ENCODE data around the gene GIT2.

The GIT2 gene

GRCh38 chr12:109927622-109928021, 68.5 kb downstream of the GIT2 start:
- H2BK120ac ChIP-seq (ENCODE audit: low read depth, low read length): no peak overlapping the region
- H3K4ac ChIP-seq (ENCODE audit: low read depth in 1 of 2, low read length in 2 of 2): no peak overlapping the region
- WGBS: 47% methylated on average over 7 of the region's 8 CpGs
- H3K23ac ChIP-seq (ENCODE audit: low read length in 2 of 2): no peak overlapping the region
- no peak overlapping the region for H4K91ac ChIP-seq (ENCODE audit: low read length)
- H3K79me1 ChIP-seq (replicated peaks; ENCODE audit: low read length, poor library complexity, severe bottlenecking): peaks cover 1% of the 10 kb centered on the region
- peak; percentile 57 for DNase-seq
- no peak overlapping the region for H4K8ac ChIP-seq (ENCODE audit: low read length)
- no peak overlapping the region for H3K14ac ChIP-seq (ENCODE audit: low read length in 2 of 2)
- no peak overlapping the region for H2BK5ac ChIP-seq (ENCODE audit: low read depth, low read length, poor library complexity, severe bottlenecking)
- H2BK12ac ChIP-seq (ENCODE audit: low read length in 2 of 2): no peak overlapping the region
- no peak overlapping the region for H2BK15ac ChIP-seq (ENCODE audit: low read depth, poor library complexity, severe bottlenecking)
- no peak overlapping the region for H3K4me3 ChIP-seq (ENCODE audit: insufficient read depth in 1 of 2, low read depth in 1 of 2, low read length in 2 of 2)
- no peak overlapping the region for H3K4me2 ChIP-seq (ENCODE audit: low read length, poor library complexity, severe bottlenecking)
- no peak overlapping the region for H3K27ac ChIP-seq (ENCODE audit: low read length, poor library complexity, severe bottlenecking)
- no peaks in the 10 kb centered on the region for H3K9me3 ChIP-seq (ENCODE audit: control insufficient read depth, low read length)
- H2AK5ac ChIP-seq (ENCODE audit: low read length, severe bottlenecking): no peak overlapping the region
- no peak overlapping the region for H2AFZ ChIP-seq (ENCODE audit: low read depth, low read length)
- peaks cover 2% of the 10 kb centered on the region for H3K4me1 ChIP-seq (ENCODE audit: control insufficient read depth, insufficient read depth, low read depth, low read length)
- H3K27me3 ChIP-seq (ENCODE audit: control insufficient read depth in 1 of 2, insufficient read depth in 1 of 2, low read length in 2 of 2): no peaks in the 10 kb centered on the region
- no peak overlapping the region for H3K9ac ChIP-seq (ENCODE audit: low read length)
- no peak overlapping the region for H3K18ac ChIP-seq (ENCODE audit: low read depth in 1 of 2, low read length in 2 of 2)
- peaks cover 62 to 65% of the 10 kb centered on the region in 2 experiments for H3K36me3 ChIP-seq (ENCODE audit: control insufficient read depth in 1 of 2, insufficient read depth in 2 of 2, low read depth in 1 of 2, low read length in 2 of 2)

- no peak overlapping the region for H3K18ac ChIP-seq (ENCODE audit: low read depth in 1 of 2, low read length in 2 of 2)
- WGBS: 91% methylated on average over 11 of the region's 11 CpGs
- H3K14ac ChIP-seq (ENCODE audit: low read length in 2 of 2): no peak overlapping the region
These were observed 69.5 kb downstream of the GIT2 start for GRCh38 chr12:109926488-109927210.

GRCh38 chr12:109926016-109926415, 70.2 kb downstream of the GIT2 start:
- no peak overlapping the region for H3K9ac ChIP-seq (ENCODE audit: low read length)
- H4K91ac ChIP-seq (ENCODE audit: low read length): no peak overlapping the region
- H2BK120ac ChIP-seq (ENCODE audit: low read depth, low read length): no peak overlapping the region
- H3K23ac ChIP-seq (ENCODE audit: low read length in 2 of 2): peak overlapping the region in 1 of 2 experiments; percentile 27
- H3K4ac ChIP-seq (ENCODE audit: low read depth in 1 of 2, low read length in 2 of 2): no peak overlapping the region
- no peak overlapping the region for H2BK5ac ChIP-seq (ENCODE audit: low read depth, low read length, poor library complexity, severe bottlenecking)
- H2AFZ ChIP-seq (ENCODE audit: low read depth, low read length): no peak overlapping the region
- peaks cover 55 to 57% of the 10 kb centered on the region in 2 experiments for H3K36me3 ChIP-seq (ENCODE audit: control insufficient read depth in 1 of 2, insufficient read depth in 2 of 2, low read depth in 1 of 2, low read length in 2 of 2)
- H3K18ac ChIP-seq (ENCODE audit: low read depth in 1 of 2, low read length in 2 of 2): no peak overlapping the region
- H3K9me3 ChIP-seq (ENCODE audit: control insufficient read depth, low read length): no peaks in the 10 kb centered on the region
- no peak overlapping the region for H2AK5ac ChIP-seq (ENCODE audit: low read length, severe bottlenecking)
- H3K14ac ChIP-seq (ENCODE audit: low read length in 2 of 2): no peak overlapping the region
- H4K8ac ChIP-seq (ENCODE audit: low read length): no peak overlapping the region
- DNase-seq: no peak
- H3K4me1 ChIP-seq (ENCODE audit: control insufficient read depth, insufficient read depth, low read depth, low read length): peaks cover 2% of the 10 kb centered on the region
- H3K4me3 ChIP-seq (ENCODE audit: insufficient read depth in 1 of 2, low read depth in 1 of 2, low read length in 2 of 2): no peak overlapping the region
- H2BK12ac ChIP-seq (ENCODE audit: low read length in 2 of 2): no peak overlapping the region
- H3K4me2 ChIP-seq (ENCODE audit: low read length, poor library complexity, severe bottlenecking): no peak overlapping the region
- H3K27ac ChIP-seq (ENCODE audit: low read length, poor library complexity, severe bottlenecking): no peak overlapping the region
- no peak overlapping the region for H2BK15ac ChIP-seq (ENCODE audit: low read depth, poor library complexity, severe bottlenecking)
- H3K79me1 ChIP-seq (replicated peaks; ENCODE audit: low read length, poor library complexity, severe bottlenecking): no peaks in the 10 kb centered on the region
- no peaks in the 10 kb centered on the region for H3K27me3 ChIP-seq (ENCODE audit: control insufficient read depth in 1 of 2, insufficient read depth in 1 of 2, low read length in 2 of 2)
- WGBS: over 99% methylated on average over 8 of the region's 8 CpGs

More at GRCh38 chr12:109926488-109927210, 69.5 kb downstream of the GIT2 start:
- Histone ChIP-seq H2BK120ac (ENCODE audit: low read depth, low read length) (no peak overlapping the region), H3K79me1 (replicated peaks; ENCODE audit: low read length, poor library complexity, severe bottlenecking) (peaks cover 1% of the 10 kb centered on the region), H4K91ac (ENCODE audit: low read length) (no peak overlapping the region), H2AFZ (ENCODE audit: low read depth, low read length) (no peak overlapping the region), H3K9ac (ENCODE audit: low read length) (no peak overlapping the region), H3K36me3 (ENCODE audit: control insufficient read depth in 1 of 2, insufficient read depth in 2 of 2, low read depth in 1 of 2, low read length in 2 of 2) (peaks cover 58 to 61% of the 10 kb centered on the region in 2 experiments), H3K27ac (ENCODE audit: low read length, poor library complexity, severe bottlenecking) (no peak overlapping the region), H3K27me3 (ENCODE audit: control insufficient read depth in 1 of 2, insufficient read depth in 1 of 2, low read length in 2 of 2) (no peaks in the 10 kb centered on the region), H3K23ac (ENCODE audit: low read length in 2 of 2) (no peak overlapping the region), H3K9me3 (ENCODE audit: control insufficient read depth, low read length) (no peaks in the 10 kb centered on the region), H2BK5ac (ENCODE audit: low read depth, low read length, poor library complexity, severe bottlenecking) (no peak overlapping the region), H4K8ac (ENCODE audit: low read length) (no peak overlapping the region), H2AK5ac (ENCODE audit: low read length, severe bottlenecking) (no peak overlapping the region), H2BK12ac (ENCODE audit: low read length in 2 of 2) (no peak overlapping the region), H3K4ac (ENCODE audit: low read depth in 1 of 2, low read length in 2 of 2) (no peak overlapping the region), H3K4me1 (ENCODE audit: control insufficient read depth, insufficient read depth, low read depth, low read length) (peaks cover 2% of the 10 kb centered on the region), H3K4me2 (ENCODE audit: low read length, poor library complexity, severe bottlenecking) (no peak overlapping the region), H3K4me3 (ENCODE audit: insufficient read depth in 1 of 2, low read depth in 1 of 2, low read length in 2 of 2) (no peak overlapping the region), H2BK15ac (ENCODE audit: low read depth, poor library complexity, severe bottlenecking) (no peak overlapping the region)
- DNase-seq: no peak

- Histone ChIP-seq H3K4me1 (ENCODE audit: control insufficient read depth, insufficient read depth, low read depth, low read length) (peaks cover 2% of the 10 kb centered on the region), H3K4ac (ENCODE audit: low read depth in 1 of 2, low read length in 2 of 2) (no peak overlapping the region), H2AK5ac (ENCODE audit: low read length, severe bottlenecking) (no peak overlapping the region), H3K14ac (ENCODE audit: low read length in 2 of 2) (no peak overlapping the region), H3K27ac (ENCODE audit: low read length, poor library complexity, severe bottlenecking) (no peak overlapping the region), H3K4me2 (ENCODE audit: low read length, poor library complexity, severe bottlenecking) (no peak overlapping the region), H2BK5ac (ENCODE audit: low read depth, low read length, poor library complexity, severe bottlenecking) (no peak overlapping the region), H3K4me3 (ENCODE audit: insufficient read depth in 1 of 2, low read depth in 1 of 2, low read length in 2 of 2) (no peak overlapping the region), H2BK12ac (ENCODE audit: low read length in 2 of 2) (no peak overlapping the region), H2BK120ac (ENCODE audit: low read depth, low read length) (no peak overlapping the region), H3K23ac (ENCODE audit: low read length in 2 of 2) (no peak overlapping the region), H4K91ac (ENCODE audit: low read length) (no peak overlapping the region), H3K27me3 (ENCODE audit: control insufficient read depth in 1 of 2, insufficient read depth in 1 of 2, low read length in 2 of 2) (no peaks in the 10 kb centered on the region), H3K18ac (ENCODE audit: low read depth in 1 of 2, low read length in 2 of 2) (no peak overlapping the region), H3K9ac (ENCODE audit: low read length) (no peak overlapping the region), H3K36me3 (ENCODE audit: control insufficient read depth in 1 of 2, insufficient read depth in 2 of 2, low read depth in 1 of 2, low read length in 2 of 2) (peaks cover 54 to 57% of the 10 kb centered on the region in 2 experiments), H3K9me3 (ENCODE audit: control insufficient read depth, low read length) (no peaks in the 10 kb centered on the region), H4K8ac (ENCODE audit: low read length) (no peak overlapping the region), H3K79me1 (replicated peaks; ENCODE audit: low read length, poor library complexity, severe bottlenecking) (no peaks in the 10 kb centered on the region), H2AFZ (ENCODE audit: low read depth, low read length) (no peak overlapping the region), H2BK15ac (ENCODE audit: low read depth, poor library complexity, severe bottlenecking) (no peak overlapping the region)
- 87% methylated on average over 20 of the region's 20 CpGs for WGBS
- no peak for DNase-seq
These were observed 70.9 kb downstream of the GIT2 start for GRCh38 chr12:109925185-109925840.
